CD4-positive, alpha-beta T cell treated with Interleukin-6 at 100 ng/mL for 8 hours (primary cell): ENCODE results near the gene TMEM61.

ENCODE experiments used
- DNase-seq: peaks from one replicate; pipeline ENCODE4 v3.0.0-alpha.2; 2020; ENCODE audit warnings: mixed read lengths, low spot score

TMEM61 gene

DNA sequence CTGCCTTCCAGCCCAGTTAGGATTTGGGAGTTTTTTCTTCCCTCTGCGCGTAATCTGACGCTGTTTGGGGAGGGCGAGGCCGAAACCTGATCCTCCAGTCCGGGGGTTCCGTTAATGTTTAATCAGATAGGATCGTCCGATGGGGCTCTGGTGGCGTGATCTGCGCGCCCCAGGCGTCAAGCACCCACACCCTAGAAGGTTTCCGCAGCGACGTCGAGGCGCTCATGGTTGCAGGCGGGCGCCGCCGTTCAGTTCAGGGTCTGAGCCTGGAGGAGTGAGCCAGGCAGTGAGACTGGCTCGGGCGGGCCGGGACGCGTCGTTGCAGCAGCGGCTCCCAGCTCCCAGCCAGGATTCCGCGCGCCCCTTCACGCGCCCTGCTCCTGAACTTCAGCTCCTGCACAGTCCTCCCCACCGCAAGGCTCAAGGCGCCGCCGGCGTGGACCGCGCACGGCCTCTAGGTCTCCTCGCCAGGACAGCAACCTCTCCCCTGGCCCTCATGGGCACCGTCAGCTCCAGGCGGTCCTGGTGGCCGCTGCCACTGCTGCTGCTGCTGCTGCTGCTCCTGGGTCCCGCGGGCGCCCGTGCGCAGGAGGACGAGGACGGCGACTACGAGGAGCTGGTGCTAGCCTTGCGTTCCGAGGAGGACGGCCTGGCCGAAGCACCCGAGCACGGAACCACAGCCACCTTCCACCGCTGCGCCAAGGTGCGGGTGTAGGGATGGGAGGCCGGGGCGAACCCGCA, 59.1 kb downstream of the TMEM61 start, which contains the start of gene PCSK9:
PCSK9 (plus strand) TSS at position 207 of the 741 bp plus-strand sequence; CDS start at position 497, 290 bp downstream.
- no peak for DNase-seq

- DNase-seq, result no peak
These were observed 59.9 kb downstream of the TMEM61 start for GRCh38 chr1:55040083-55040932.

- no peak for DNase-seq
These were observed 60.6 kb downstream of the TMEM61 start for GRCh38 chr1:55040933-55041494.

DNA sequence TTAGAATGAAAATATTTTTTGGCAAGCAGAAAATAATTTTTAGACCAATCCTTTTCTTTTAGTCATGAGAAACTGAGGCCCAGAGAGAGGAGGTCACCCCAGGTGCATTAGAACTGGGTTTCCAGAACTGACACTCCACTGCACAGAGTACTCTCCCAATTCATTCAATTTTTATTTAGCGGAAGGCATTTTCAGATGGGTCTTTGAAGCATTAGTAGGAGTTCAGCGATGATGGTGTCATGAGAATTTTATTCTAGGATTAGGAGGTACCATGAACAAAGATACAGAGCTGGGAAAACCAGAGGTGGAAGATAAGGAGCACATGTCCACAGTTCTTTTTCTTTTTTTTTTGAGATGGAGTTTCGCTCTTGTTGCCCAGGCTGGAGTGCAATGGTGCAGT, 61.2 kb downstream of the TMEM61 start:
- no peak for DNase-seq
